IMR-90 (cell line): ENCODE results near the gene HERC3. TPM values are rescaled to one million over a fixed set of nuclear protein-coding genes. Genes with fewer than 3 reads are reported as not detected.
A peak's percentile ranks its signal among the peaks of the same experiment; 100 is the strongest.

ENCODE experiments used
- ATAC-seq: fragments of 200-7000 bp; cut with Tn5 transposase; 2 replicates; pipeline ENCODE4 v1.9.1; 2020; ENCODE audit warnings: low read depth, mild to moderate bottlenecking, moderate library complexity
- BruUV-seq: library from RNA; stranded (reverse); fragments of 400-500 nt; replicated peaks from 2 replicates; lab custom pipeline; 2021; lab: Mats Ljungman, UMichigan
- CTCF ChIA-PET: fragments of 300-600 bp; formaldehyde crosslinking; extraction: SDS; loops from one replicate; lab custom pipeline; 2021; ENCODE audit warnings: antibody characterized with exemption; lab: Yijun Ruan, JAX
- POLR2A ChIA-PET: fragments of 300-600 bp; sonication (Branson Sonifier 250); formaldehyde crosslinking; loops from one replicate; lab custom pipeline; 2022; ENCODE audit warnings: antibody characterized with exemption; ENCODE audit not compliant: unreplicated experiment; lab: Charles Lee
- DNase-seq: peaks from one replicate; pipeline ENCODE4 v3.0.0; 2013
- H2AFZ ChIP-seq: replicated peaks from 2 replicates; pipeline ENCODE3; 2013; ENCODE audit warnings: low read length, mild to moderate bottlenecking; ENCODE audit not compliant: poor library complexity
- H2AK5ac ChIP-seq: 2 replicates; pipeline ENCODE4 v1.6.1; 2013; ENCODE audit warnings: low read depth, low read length, inconsistent platforms
- H2AK9ac ChIP-seq: replicated peaks from 2 replicates; pipeline ENCODE3; 2013; ENCODE audit warnings: mild to moderate bottlenecking, low read depth, low read length, moderate library complexity; ENCODE audit not compliant: poor library complexity
- H2BK120ac ChIP-seq: 2 replicates; pipeline ENCODE4 v1.6.1; 2013; ENCODE audit warnings: low read depth, low read length, inconsistent platforms
- H2BK15ac ChIP-seq: 3 replicates; pipeline ENCODE4 v1.6.1; 2013; ENCODE audit warnings: low read depth, low read length, inconsistent platforms
- H2BK20ac ChIP-seq: 2 replicates; pipeline ENCODE4 v1.6.1; 2013; ENCODE audit warnings: low read depth, mild to moderate bottlenecking, inconsistent platforms, low read length, moderate library complexity
- H2BK5ac ChIP-seq: 2 replicates; pipeline ENCODE4 v1.6.1; 2013; ENCODE audit warnings: mild to moderate bottlenecking, low read depth, low read length, inconsistent platforms; ENCODE audit not compliant: poor library complexity, severe bottlenecking
- H3K14ac ChIP-seq: replicated peaks from 2 replicates; pipeline ENCODE4 v1.6.1; 2013; ENCODE audit warnings: low read depth, low read length, inconsistent platforms
- H3K18ac ChIP-seq: 2 replicates; pipeline ENCODE4 v1.6.1; 2013; ENCODE audit warnings: low read depth, low read length, control low read depth
- H3K23ac ChIP-seq: 2 replicates; pipeline ENCODE4 v1.6.1; 2013; ENCODE audit warnings: low read depth, low read length, inconsistent platforms
- H3K27ac ChIP-seq: 2 replicates; pipeline ENCODE4 v1.5.1; 2013; ENCODE audit warnings: mild to moderate bottlenecking, control low read depth, low read length; ENCODE audit not compliant: insufficient read depth
- H3K27me3 ChIP-seq: 2 replicates; pipeline ENCODE4 v1.6.1; 2013; ENCODE audit warnings: low read length; ENCODE audit not compliant: control insufficient read depth, insufficient read depth
- H3K36me3 ChIP-seq: 2 replicates; pipeline ENCODE4 v1.6.1; 2013; ENCODE audit warnings: low read length, mixed read lengths; ENCODE audit not compliant: control insufficient read depth, insufficient read depth
- H3K4ac ChIP-seq: 2 replicates; pipeline ENCODE4 v1.6.1; 2013; ENCODE audit warnings: low read depth, low read length, inconsistent platforms
- H3K4me1 ChIP-seq: 2 replicates; pipeline ENCODE4 v1.6.1; 2013; ENCODE audit warnings: low read length, mixed read lengths; ENCODE audit not compliant: control insufficient read depth, insufficient read depth
- H3K4me2 ChIP-seq: 2 replicates; pipeline ENCODE4 v1.6.1; 2013; ENCODE audit warnings: low read depth, mild to moderate bottlenecking, control low read depth, low read length, moderate library complexity
- H3K4me3 ChIP-seq: 2 replicates; pipeline ENCODE4 v1.5.1; 2013; ENCODE audit warnings: low read depth, mild to moderate bottlenecking, control low read depth, low read length, moderate library complexity; ENCODE audit not compliant: insufficient read depth
- H3K56ac ChIP-seq: 2 replicates; pipeline ENCODE4 v1.6.1; 2013; ENCODE audit warnings: low read length, inconsistent platforms; ENCODE audit not compliant: insufficient read depth; ENCODE audit errors: extremely low read depth
- H3K79me1 ChIP-seq, 2 experiments: 2 replicates each; pipeline ENCODE4 v1.6.1; 2013; ENCODE audit warnings: low read length in 2 of 2, inconsistent platforms in 1 of 2, low read depth in 1 of 2
- H3K9ac ChIP-seq: 2 replicates; pipeline ENCODE4 v1.6.1; 2013; ENCODE audit warnings: low read depth, low read length, control low read depth
- H3K9me1 ChIP-seq: 2 replicates; pipeline ENCODE4 v1.6.1; 2013; ENCODE audit warnings: low read length, inconsistent platforms; ENCODE audit not compliant: insufficient read depth
- H3K9me3 ChIP-seq: 2 replicates; pipeline ENCODE4 v1.6.1; 2013; ENCODE audit warnings: low read length; ENCODE audit not compliant: control insufficient read depth, insufficient read depth
- H4K20me1 ChIP-seq: 2 replicates; pipeline ENCODE4 v1.6.1; 2013; ENCODE audit warnings: low read length, inconsistent platforms; ENCODE audit not compliant: insufficient read depth
- H4K5ac ChIP-seq: 2 replicates; pipeline ENCODE4 v1.6.1; 2013; ENCODE audit warnings: mild to moderate bottlenecking, low read depth, low read length, control low read depth
- H4K8ac ChIP-seq, 2 experiments: 2 replicates each; pipeline ENCODE4 v1.6.1; 2013; ENCODE audit warnings: low read depth in 2 of 2, low read length in 2 of 2, control low read depth in 1 of 2, inconsistent platforms in 1 of 2
- H4K91ac ChIP-seq: 2 replicates; pipeline ENCODE4 v1.6.1; 2013; ENCODE audit warnings: low read depth, low read length, inconsistent platforms; ENCODE audit not compliant: insufficient read depth
- BHLHE40 ChIP-seq: fragments of 150-350 bp; IDR thresholded peaks from 2 replicates; pipeline ENCODE4 v1.6.1; 2016; ENCODE audit warnings: mild to moderate bottlenecking, low read depth, low read length
- CHD1 ChIP-seq: IDR thresholded peaks from 2 replicates; pipeline ENCODE4 v1.6.1; 2012; ENCODE audit warnings: low read depth, low read length, improper control_type of control experiment
- MAFK ChIP-seq: IDR thresholded peaks from 2 replicates; pipeline ENCODE4 v1.6.1; 2012; ENCODE audit warnings: low read depth, low read length, improper control_type of control experiment
- NFE2L2 ChIP-seq: fragments of 150-350 bp; IDR thresholded peaks from 2 replicates; pipeline ENCODE4 v1.6.1; 2016; ENCODE audit warnings: low read depth, mild to moderate bottlenecking, low read length
- POLR2A ChIP-seq: IDR thresholded peaks from 2 replicates; pipeline ENCODE4 v1.6.1; 2012; ENCODE audit warnings: mild to moderate bottlenecking, low read depth, low read length
- RAD21 ChIP-seq: IDR thresholded peaks from 2 replicates; pipeline ENCODE4 v1.6.1; 2012; ENCODE audit warnings: low read length, improper control_type of control experiment
- RFX5 ChIP-seq: IDR thresholded peaks from 2 replicates; pipeline ENCODE4 v1.8.0; 2012; ENCODE audit warnings: low read depth, mild to moderate bottlenecking, low read length, moderate library complexity
- WGBS, 2 experiments: methylation state at CpG; one replicate each; pipeline versions ENCODE4 v1.1.5 to v1.1.7; 2013; ENCODE audit warnings: missing lambda C conversion rate in 2 of 2; ENCODE audit not compliant: insufficient read length in 1 of 2; ENCODE audit errors: extremely low coverage in 2 of 2; 5-methylcytosine and 5-hydroxymethylcytosine counted together
- dilution Hi-C: fragments of 300-500 bp; cut with HindIII; formaldehyde crosslinking; loops from one replicate; pipeline ENCODE4 v1.14.3; 2018; ENCODE audit warnings: low sequenced_read_pairs; ENCODE audit not compliant: unreplicated experiment
- in situ Hi-C: fragments of 300-500 bp; cut with MboI; formaldehyde crosslinking; loops from 3 replicates; pipeline ENCODE4 v1.14.3; 2019; ENCODE audit warnings: low sequenced_read_pairs, inconsistent platforms, mixed read lengths
- intact Hi-C: fragments of 100-400 bp; cut with micrococcal nuclease; formaldehyde crosslinking; loops from 2 replicates; pipeline ENCODE4 v1.10.0; 2022
- polyA plus RNA-seq, 3 experiments: library from polyadenylated mRNA; depleted of rRNA; stranded (reverse); fragments of >200 nt; gene quantifications; 2 replicates each; pipeline ENCODE4 v1.2.3, GENCODE V29; 2012; ENCODE audit warnings: low replicate concordance in 1 of 3
- total RNA-seq: library from RNA; depleted of rRNA; stranded (reverse); fragments of >200 nt; gene quantifications from 2 replicates; pipeline ENCODE4 v1.2.3, GENCODE V29; 2012
- TF ChIP-seq, protein P1 (sequence below): fragments of 150-350 bp; IDR thresholded peaks from 2 replicates; pipeline ENCODE4 v1.6.1; 2016; ENCODE audit warnings: low read depth, mild to moderate bottlenecking, low read length, moderate library complexity, borderline replicate concordance

HERC3 gene
- total and polyA plus RNA-seq, 2 of the 4 experiments (the other 2 are of a cell fraction), result 8.9 to 9.5 TPM

- WGBS, 2 experiments, result no CpG with 5 or more reads among the region's 7 CpGs
- Histone ChIP-seq H2BK5ac (no peak overlapping the region), H2BK120ac (no peak overlapping the region), H3K9me1 (peaks cover 4% of the 10 kb centered on the region; the same call in 1 of the 2 replicates), H3K4me2 (peak overlapping the region; percentile 62), H3K23ac (peak overlapping the region; percentile 50; the same call in 1 of the 2 replicates), H3K14ac (peak overlapping the region; percentile 84), H3K27me3 (no peaks in the 10 kb centered on the region), H2BK15ac (no peak overlapping the region), H3K4me1 (no peaks in the 10 kb centered on the region; the same call in 1 of the 2 replicates), H3K79me1 (peaks cover 4 to 5% of the 10 kb centered on the region in 2 experiments; a peak in 3 of 4 replicates), H3K18ac (no peak overlapping the region), H3K4me3 (peak overlapping the region; percentile 37; the same call in 1 of the 2 replicates), H3K27ac (no peak overlapping the region), H2AK9ac (no peak overlapping the region), H4K91ac (no peak overlapping the region), H4K5ac (no peak overlapping the region), H3K9me3 (no peaks in the 10 kb centered on the region), H2BK20ac (no peak overlapping the region), H4K20me1 (no peaks in the 10 kb centered on the region), H3K9ac (peak overlapping the region; percentile 25; the same call in 1 of the 2 replicates), H2AFZ (no peak overlapping the region), H3K4ac (no peak overlapping the region), H3K36me3 (no peaks in the 10 kb centered on the region; the same call in 1 of the 2 replicates), H3K56ac (no peak overlapping the region), H2AK5ac (no peak overlapping the region), H4K8ac (peak overlapping the region in 1 of 2 experiments; percentile 50; a peak in 1 of 4 replicates)
- TF ChIP-seq CHD1, result no peak
- TF ChIP-seq, protein P1, sequence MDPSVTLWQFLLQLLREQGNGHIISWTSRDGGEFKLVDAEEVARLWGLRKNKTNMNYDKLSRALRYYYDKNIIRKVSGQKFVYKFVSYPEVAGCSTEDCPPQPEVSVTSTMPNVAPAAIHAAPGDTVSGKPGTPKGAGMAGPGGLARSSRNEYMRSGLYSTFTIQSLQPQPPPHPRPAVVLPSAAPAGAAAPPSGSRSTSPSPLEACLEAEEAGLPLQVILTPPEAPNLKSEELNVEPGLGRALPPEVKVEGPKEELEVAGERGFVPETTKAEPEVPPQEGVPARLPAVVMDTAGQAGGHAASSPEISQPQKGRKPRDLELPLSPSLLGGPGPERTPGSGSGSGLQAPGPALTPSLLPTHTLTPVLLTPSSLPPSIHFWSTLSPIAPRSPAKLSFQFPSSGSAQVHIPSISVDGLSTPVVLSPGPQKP, result no peak
- TF ChIP-seq NFE2L2, result no peak
- no peak for TF ChIP-seq MAFK
- TF ChIP-seq BHLHE40, result no peak
- no peak for TF ChIP-seq POLR2A
- TF ChIP-seq RAD21, result no peak
- TF ChIP-seq RFX5, result no peak
- peak; percentile 23 for DNase-seq
- intact Hi-C loops (no loop called here), dilution Hi-C loops (no loop called here), in situ Hi-C loops (no loop called here)
- no peak for ATAC-seq
- ChIA-PET CTCF (interaction anchor here (0.6 kb wide), 1 partner anchor 10 kb away, joined by 3 read pairs; no protein-coding TSS in a partner anchor), POLR2A (interaction anchor here (0.6 kb wide), 1 partner anchor 137 kb away, joined by 3 read pairs; no protein-coding TSS in a partner anchor)
- BruUV-seq, result TSS peak; percentile 87
Observed at GRCh38 chr4:88696630-88697029, 104.3 kb downstream of the HERC3 start.
